ENCODE measurements around the gene LIMA1. TPM values are rescaled to one million over a fixed set of nuclear protein-coding genes. Genes with fewer than 3 reads are reported as not detected.

The LIMA1 gene
- total and polyA plus RNA-seq, 9 of the 15 experiments (the other 6 are each of a cell fraction or from before 2014, with no cell fraction given): 20.2 to 37.8 (median 27.3) TPM

MicroRNAs within 50 kb of the gene (microRNA counts, 767-probe panel; counts per million panel counts)
- 499 counts per million, percentile 9 among the panel's probes with 10 or more counts for microRNA hsa-miR-1293

Small RNAs within 50 kb of the gene (microRNA-seq; reads per million reads assigned to microRNA genes)
- gene MIR1293 (ENCODE audit: borderline microRNAs expressed): 3.9 reads per million, percentile 41 among the genes with 10 or more reads in this experiment

Small RNAs within 50 kb of the gene (small RNA-seq; reads per million reads assigned to genes)
- gene MIR1293 (4.6 reads per million, percentile 92 among the genes with 10 or more reads in this experiment), gene RNU6-1093P (not detected)

Other genes starting within 250 kb of the LIMA1 start
Only the 7 nearest of the 8 such genes appear.
- 65.3 and 98.3 TPM in 2 replicates for gene SMARCD1, start 198.2 kb downstream of the LIMA1 start, total RNA-seq (2014; rRNA removed)
- gene SMARCD1, start 198.2 kb downstream of the LIMA1 start, total RNA-seq (2014; rRNA removed; fragmentation: Illumina TruSeq; extraction: Trizol): 43.8 and 47.5 TPM in 2 replicates
- gene SMARCD1, start 198.2 kb downstream of the LIMA1 start, total RNA-seq (2015; rRNA removed; fragmentation: Illumina TruSeq; extraction: Trizol): 45.8 and 47.5 TPM in 2 replicates
- gene SMARCD1, start 198.2 kb downstream of the LIMA1 start, total RNA-seq (2021): 68.2 and 77.0 TPM in 2 replicates
- gene SMARCD1, start 198.2 kb downstream of the LIMA1 start, polyA plus RNA-seq (2011; rRNA removed): 48.0 and 70.5 TPM in 2 replicates
- gene SMARCD1, start 198.2 kb downstream of the LIMA1 start, polyA plus RNA-seq (2014; fragmentation: Illumina TruSeq; extraction: Trizol): 85.6 and 91.7 TPM in 2 replicates
- 1 to 10 TPM in 1 of 2 experiments, under 1 TPM in 1; 0.86 to 1.5 TPM for gene SMARCD1, start 198.2 kb downstream of the LIMA1 start, polyA plus RNA-seq (2014; fragmentation: Nextera tagmentation; extraction: Ambion mirVana)
- 49.1 and 51.3 TPM in 2 replicates for gene SMARCD1, start 198.2 kb downstream of the LIMA1 start, polyA plus RNA-seq (2014; rRNA removed)
- 1.00 and 1.1 TPM in 2 replicates for gene GPD1, start 179.5 kb downstream of the LIMA1 start, total RNA-seq (2014; rRNA removed)
- 0.35 and 0.47 TPM in 2 replicates for gene GPD1, start 179.5 kb downstream of the LIMA1 start, total RNA-seq (2014; rRNA removed; fragmentation: Illumina TruSeq; extraction: Trizol)
- gene GPD1, start 179.5 kb downstream of the LIMA1 start, total RNA-seq (2015; rRNA removed; fragmentation: Illumina TruSeq; extraction: Trizol): 0.40 and 0.45 TPM in 2 replicates
- 0.55 and 0.67 TPM in 2 replicates for gene GPD1, start 179.5 kb downstream of the LIMA1 start, total RNA-seq (2021)
- 0.47 and 0.99 TPM in 2 replicates for gene GPD1, start 179.5 kb downstream of the LIMA1 start, polyA plus RNA-seq (2011; rRNA removed)
- 0.70 and 0.91 TPM in 2 replicates for gene GPD1, start 179.5 kb downstream of the LIMA1 start, polyA plus RNA-seq (2014; fragmentation: Illumina TruSeq; extraction: Trizol)
- under 1 TPM; 0.13 to 0.45 TPM for gene GPD1, start 179.5 kb downstream of the LIMA1 start, polyA plus RNA-seq (2014; fragmentation: Nextera tagmentation; extraction: Ambion mirVana)
- 0.45 and 0.70 TPM in 2 replicates for gene GPD1, start 179.5 kb downstream of the LIMA1 start, polyA plus RNA-seq (2014; rRNA removed)
- 53.4 and 63.4 TPM in 2 replicates for gene COX14, start 171.3 kb downstream of the LIMA1 start, total RNA-seq (2014; rRNA removed)
- 46.3 and 50.9 TPM in 2 replicates for gene COX14, start 171.3 kb downstream of the LIMA1 start, total RNA-seq (2014; rRNA removed; fragmentation: Illumina TruSeq; extraction: Trizol)
- 40.9 and 44.8 TPM in 2 replicates for gene COX14, start 171.3 kb downstream of the LIMA1 start, total RNA-seq (2015; rRNA removed; fragmentation: Illumina TruSeq; extraction: Trizol)
- gene COX14, start 171.3 kb downstream of the LIMA1 start, total RNA-seq (2021): 51.7 and 65.1 TPM in 2 replicates
- 79.2 and 82.6 TPM in 2 replicates for gene COX14, start 171.3 kb downstream of the LIMA1 start, polyA plus RNA-seq (2011; rRNA removed)
- gene COX14, start 171.3 kb downstream of the LIMA1 start, polyA plus RNA-seq (2014; fragmentation: Illumina TruSeq; extraction: Trizol): 44.4 and 45.6 TPM in 2 replicates
- 100 to 1,000 TPM; 259 to 269 TPM for gene COX14, start 171.3 kb downstream of the LIMA1 start, polyA plus RNA-seq (2014; fragmentation: Nextera tagmentation; extraction: Ambion mirVana)
- 78.2 and 78.5 TPM in 2 replicates for gene COX14, start 171.3 kb downstream of the LIMA1 start, polyA plus RNA-seq (2014; rRNA removed)
- gene CERS5, start 116.2 kb downstream of the LIMA1 start, total RNA-seq (2014; rRNA removed): 14.4 and 19.3 TPM in 2 replicates
- 17.8 and 21.2 TPM in 2 replicates for gene CERS5, start 116.2 kb downstream of the LIMA1 start, total RNA-seq (2014; rRNA removed; fragmentation: Illumina TruSeq; extraction: Trizol)
- gene CERS5, start 116.2 kb downstream of the LIMA1 start, total RNA-seq (2015; rRNA removed; fragmentation: Illumina TruSeq; extraction: Trizol): 14.1 and 15.4 TPM in 2 replicates
- 21.0 and 24.3 TPM in 2 replicates for gene CERS5, start 116.2 kb downstream of the LIMA1 start, total RNA-seq (2021)
- 41.9 and 47.5 TPM in 2 replicates for gene CERS5, start 116.2 kb downstream of the LIMA1 start, polyA plus RNA-seq (2011; rRNA removed)
- 21.3 and 23.4 TPM in 2 replicates for gene CERS5, start 116.2 kb downstream of the LIMA1 start, polyA plus RNA-seq (2014; fragmentation: Illumina TruSeq; extraction: Trizol)
- gene CERS5, start 116.2 kb downstream of the LIMA1 start, polyA plus RNA-seq (2014; fragmentation: Nextera tagmentation; extraction: Ambion mirVana): 1 to 10 TPM; 6.1 to 8.7 TPM
- gene CERS5, start 116.2 kb downstream of the LIMA1 start, polyA plus RNA-seq (2014; rRNA removed): 25.2 and 32.5 TPM in 2 replicates
- gene FAM186A, start 113.1 kb upstream of the LIMA1 start, total RNA-seq (2014; rRNA removed): not detected in 2 replicates
- gene FAM186A, start 113.1 kb upstream of the LIMA1 start, total RNA-seq (2014; rRNA removed; fragmentation: Illumina TruSeq; extraction: Trizol): not detected in 2 replicates
- under 0.01 TPM in 1 of 2 replicates, not detected in the other for gene FAM186A, start 113.1 kb upstream of the LIMA1 start, total RNA-seq (2015; rRNA removed; fragmentation: Illumina TruSeq; extraction: Trizol)
- gene FAM186A, start 113.1 kb upstream of the LIMA1 start, total RNA-seq (2021): not detected in 2 replicates
- gene FAM186A, start 113.1 kb upstream of the LIMA1 start, polyA plus RNA-seq (2011; rRNA removed): not detected in 2 replicates
- gene FAM186A, start 113.1 kb upstream of the LIMA1 start, polyA plus RNA-seq (2014; fragmentation: Illumina TruSeq; extraction: Trizol): not detected in 2 replicates
- gene FAM186A, start 113.1 kb upstream of the LIMA1 start, polyA plus RNA-seq (2014; fragmentation: Nextera tagmentation; extraction: Ambion mirVana): under 1 TPM; 0.04 to 0.07 TPM
- gene FAM186A, start 113.1 kb upstream of the LIMA1 start, polyA plus RNA-seq (2014; rRNA removed): not detected in 2 replicates
- 31.6 and 39.7 TPM in 2 replicates for gene LARP4, start 117.4 kb upstream of the LIMA1 start, total RNA-seq (2014; rRNA removed)
- gene LARP4, start 117.4 kb upstream of the LIMA1 start, total RNA-seq (2014; rRNA removed; fragmentation: Illumina TruSeq; extraction: Trizol): 69.5 and 81.8 TPM in 2 replicates
- 50.4 and 55.9 TPM in 2 replicates for gene LARP4, start 117.4 kb upstream of the LIMA1 start, total RNA-seq (2015; rRNA removed; fragmentation: Illumina TruSeq; extraction: Trizol)
- 80.2 and 84.5 TPM in 2 replicates for gene LARP4, start 117.4 kb upstream of the LIMA1 start, total RNA-seq (2021)
- 39.6 and 52.4 TPM in 2 replicates for gene LARP4, start 117.4 kb upstream of the LIMA1 start, polyA plus RNA-seq (2011; rRNA removed)
- gene LARP4, start 117.4 kb upstream of the LIMA1 start, polyA plus RNA-seq (2014; fragmentation: Illumina TruSeq; extraction: Trizol): 56.3 and 73.0 TPM in 2 replicates
- 10 to 100 TPM; 38.6 to 43.9 TPM for gene LARP4, start 117.4 kb upstream of the LIMA1 start, polyA plus RNA-seq (2014; fragmentation: Nextera tagmentation; extraction: Ambion mirVana)
- gene LARP4, start 117.4 kb upstream of the LIMA1 start, polyA plus RNA-seq (2014; rRNA removed): 37.6 and 43.6 TPM in 2 replicates
- 12.1 and 14.8 TPM in 2 replicates for gene DIP2B, start 221.5 kb upstream of the LIMA1 start, total RNA-seq (2014; rRNA removed)
- 18.8 and 21.2 TPM in 2 replicates for gene DIP2B, start 221.5 kb upstream of the LIMA1 start, total RNA-seq (2014; rRNA removed; fragmentation: Illumina TruSeq; extraction: Trizol)
- 19.9 and 20.3 TPM in 2 replicates for gene DIP2B, start 221.5 kb upstream of the LIMA1 start, total RNA-seq (2015; rRNA removed; fragmentation: Illumina TruSeq; extraction: Trizol)
- 22.9 and 23.7 TPM in 2 replicates for gene DIP2B, start 221.5 kb upstream of the LIMA1 start, total RNA-seq (2021)
- 20.5 and 26.1 TPM in 2 replicates for gene DIP2B, start 221.5 kb upstream of the LIMA1 start, polyA plus RNA-seq (2011; rRNA removed)
- 18.8 and 21.0 TPM in 2 replicates for gene DIP2B, start 221.5 kb upstream of the LIMA1 start, polyA plus RNA-seq (2014; fragmentation: Illumina TruSeq; extraction: Trizol)
- 1 to 10 TPM; 4.6 to 5.8 TPM for gene DIP2B, start 221.5 kb upstream of the LIMA1 start, polyA plus RNA-seq (2014; fragmentation: Nextera tagmentation; extraction: Ambion mirVana)
- gene DIP2B, start 221.5 kb upstream of the LIMA1 start, polyA plus RNA-seq (2014; rRNA removed): 11.7 and 13.4 TPM in 2 replicates